Activated CD4-positive, alpha-beta T cell treated with anti-CD3 and anti-CD28 coated beads for 4 hours (primary cell): ENCODE data around the gene SLC5A1.
"Not testable (repeated sequence)": the region's sequence is repeated elsewhere in the genome, so short reads cannot be mapped to it uniquely, and the experiment has no call there.

Source experiments
- DNase-seq, 2 donors: peaks; one replicate each; pipeline ENCODE4 v3.0.0-alpha.2; 2020

SLC5A1 gene

DNA sequence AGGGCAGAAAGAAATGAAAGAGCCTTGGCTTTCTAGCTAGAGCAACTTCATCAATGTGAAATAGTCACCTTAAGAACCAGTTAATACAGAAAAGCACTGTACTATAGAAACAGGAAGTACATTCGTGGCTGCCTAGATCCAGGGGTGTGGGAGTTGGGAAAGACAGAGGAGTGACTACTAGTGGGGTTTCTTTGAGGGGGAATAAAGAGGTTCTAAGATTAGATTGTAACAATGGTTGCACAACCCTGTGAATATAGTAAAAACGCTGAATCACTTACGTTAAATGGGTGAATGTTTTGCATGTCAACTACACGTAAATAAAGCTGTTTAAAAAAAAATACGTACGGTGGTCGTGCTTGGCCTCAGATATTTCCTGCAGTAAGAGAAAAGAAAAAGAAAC lies 107.6 kb downstream of the SLC5A1 start:
- DNase-seq: not testable (repeated sequence)

GRCh38 chr22:32151641-32152040 lies 108.6 kb downstream of the SLC5A1 start:
- DNase-seq: not testable (repeated sequence)

DNA sequence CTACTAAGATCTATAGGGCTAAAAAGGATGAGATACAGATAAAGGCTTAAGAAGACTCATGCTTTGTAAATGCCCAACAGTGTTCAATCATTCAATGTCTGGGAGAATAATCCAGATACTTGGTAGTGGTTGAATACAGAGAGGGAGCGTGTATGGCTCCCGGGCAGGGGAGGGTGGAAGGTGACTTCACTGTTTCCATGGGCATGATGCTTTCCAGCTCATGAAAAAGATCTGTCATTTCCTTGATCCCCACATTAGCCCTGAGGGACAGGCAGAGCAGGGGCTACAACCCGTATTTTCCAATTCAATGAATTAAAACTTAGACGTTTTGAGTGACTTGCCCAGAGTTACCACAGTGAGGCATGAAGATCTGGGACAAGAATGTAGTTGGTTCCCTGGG lies 111.7 kb downstream of the SLC5A1 start:
- not testable (repeated sequence) for DNase-seq

DNA sequence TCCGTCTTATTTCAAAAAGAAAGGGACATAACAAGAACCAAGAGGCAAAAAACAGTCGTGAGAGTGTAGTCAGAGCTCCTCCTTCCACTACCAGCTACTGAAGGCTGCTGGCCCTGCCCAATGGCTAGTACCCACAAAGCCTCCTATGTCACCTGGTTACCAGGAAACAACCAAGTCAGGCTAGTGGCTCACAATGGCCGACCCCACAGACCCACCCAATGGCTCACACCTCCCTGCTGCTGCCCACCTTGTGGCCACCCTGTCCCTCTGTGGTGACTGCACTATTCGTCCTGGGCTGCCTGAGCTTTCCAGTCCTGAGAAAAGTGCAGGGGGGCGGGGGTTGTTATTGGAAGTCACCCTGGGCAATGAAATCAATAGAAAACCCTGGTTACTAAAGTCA lies 114.6 kb downstream of the SLC5A1 start:
- DNase-seq: not testable (repeated sequence)

DNA sequence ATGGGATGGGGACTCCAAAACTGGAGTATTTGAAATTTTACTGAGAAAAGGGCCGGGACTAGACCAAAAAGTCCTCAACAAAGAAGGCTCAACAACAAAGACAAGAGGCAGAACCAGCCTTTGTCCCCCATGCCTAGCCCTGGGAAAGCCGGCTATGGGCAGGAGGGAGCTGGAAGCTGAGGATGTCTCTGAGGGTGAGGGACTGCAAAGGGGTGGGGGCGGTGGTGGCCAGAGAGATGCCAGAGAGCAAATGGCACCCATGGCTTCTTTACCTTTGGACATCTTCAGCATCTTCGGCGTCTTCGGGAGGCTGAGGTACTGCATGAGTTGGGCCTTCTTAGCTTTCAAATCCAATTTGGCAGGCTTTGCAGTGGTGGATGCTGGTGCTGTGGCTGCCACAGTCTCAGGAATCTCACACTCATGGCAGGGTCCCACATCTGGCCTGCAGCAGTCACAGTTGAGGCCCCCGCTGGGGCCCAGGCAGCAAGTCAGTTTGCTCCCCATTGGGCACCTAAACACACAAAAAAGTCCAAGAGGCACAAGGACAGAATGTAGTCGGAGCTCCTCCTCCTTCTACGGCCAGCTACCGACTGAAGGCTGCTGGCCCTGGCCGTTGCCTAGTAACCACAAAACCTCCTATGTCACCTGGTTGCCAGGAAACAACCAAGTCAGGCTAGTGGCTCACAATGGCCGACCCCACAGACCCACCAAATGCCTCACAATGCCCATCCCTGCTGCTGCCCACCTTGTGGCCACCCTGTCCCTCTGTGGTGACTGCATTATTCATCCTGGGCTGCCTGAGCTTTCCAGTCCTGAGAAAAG lies 115.9 kb downstream of the SLC5A1 start, which contains the start of gene C22orf42:
Gene C22orf42, minus strand, starts transcription at position 592 of the 822 bp plus-strand sequence. Its CDS starts 88 bp downstream, at position 504.
- DNase-seq: no peak

DNA sequence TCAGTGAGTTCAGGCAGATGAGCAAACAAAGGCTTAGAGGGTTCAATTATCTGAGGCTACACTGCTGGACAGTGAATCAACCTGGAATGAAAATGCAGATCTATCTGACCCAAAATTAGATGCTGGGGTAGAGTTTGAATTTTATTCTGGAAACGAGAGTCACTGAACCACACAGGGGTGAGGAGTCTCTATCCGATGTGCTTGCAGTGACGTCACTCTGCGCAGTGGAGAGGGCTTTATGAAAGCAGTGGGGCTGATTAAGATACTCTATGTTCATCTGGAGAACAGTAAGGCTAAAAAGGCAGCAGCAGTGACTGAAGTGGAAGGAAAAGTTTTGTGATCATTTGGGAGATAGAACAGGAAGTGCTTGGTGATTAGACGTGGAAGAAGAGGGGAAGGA lies 117.3 kb downstream of the SLC5A1 start:
- not testable (repeated sequence) for DNase-seq
